Fibroblast of lung (primary cell): ENCODE measurements around the gene ADPRH.

Source experiments
- EZH2 ChIP-seq: IDR thresholded peaks from 2 replicates; pipeline ENCODE4 v1.5.1; 2012; ENCODE audit warnings: low read length, control low read depth, mild to moderate bottlenecking; ENCODE audit errors: missing control alignments
- TF ChIP-seq, protein P1 (sequence below), 2 donors: IDR thresholded peaks in 1 of 2; conservative IDR thresholded peaks in 1 of 2; 1 replicate in 1 of 2; 2 replicates in 1 of 2; pipeline ENCODE4 v1.5.1; 2011 to 2012; ENCODE audit warnings: low read length in 2 of 2, control low read depth in 1 of 2, inconsistent platforms in 1 of 2, low read depth in 1 of 2, mild to moderate bottlenecking in 1 of 2

DNA sequence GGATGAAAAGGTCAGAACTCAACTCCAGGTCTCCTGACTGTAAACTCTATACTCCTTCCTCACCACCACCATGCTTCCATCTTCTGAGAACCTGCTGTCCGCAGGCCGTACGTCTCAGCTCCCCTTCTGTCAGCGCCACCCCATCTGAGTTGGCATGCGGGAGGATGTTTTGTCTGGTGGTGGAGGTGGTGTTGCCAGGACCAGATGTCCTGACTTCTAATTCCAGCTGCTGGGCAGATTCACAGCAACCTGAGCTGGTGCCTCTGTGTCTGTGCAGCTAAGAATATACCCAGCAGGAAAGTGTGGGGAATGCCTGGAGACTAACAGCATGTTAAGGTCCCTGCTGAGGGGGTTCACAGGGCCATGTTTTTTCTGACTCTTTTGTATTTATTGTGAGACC lies 41.6 kb downstream of the ADPRH start:
- TF ChIP-seq, protein P1, sequence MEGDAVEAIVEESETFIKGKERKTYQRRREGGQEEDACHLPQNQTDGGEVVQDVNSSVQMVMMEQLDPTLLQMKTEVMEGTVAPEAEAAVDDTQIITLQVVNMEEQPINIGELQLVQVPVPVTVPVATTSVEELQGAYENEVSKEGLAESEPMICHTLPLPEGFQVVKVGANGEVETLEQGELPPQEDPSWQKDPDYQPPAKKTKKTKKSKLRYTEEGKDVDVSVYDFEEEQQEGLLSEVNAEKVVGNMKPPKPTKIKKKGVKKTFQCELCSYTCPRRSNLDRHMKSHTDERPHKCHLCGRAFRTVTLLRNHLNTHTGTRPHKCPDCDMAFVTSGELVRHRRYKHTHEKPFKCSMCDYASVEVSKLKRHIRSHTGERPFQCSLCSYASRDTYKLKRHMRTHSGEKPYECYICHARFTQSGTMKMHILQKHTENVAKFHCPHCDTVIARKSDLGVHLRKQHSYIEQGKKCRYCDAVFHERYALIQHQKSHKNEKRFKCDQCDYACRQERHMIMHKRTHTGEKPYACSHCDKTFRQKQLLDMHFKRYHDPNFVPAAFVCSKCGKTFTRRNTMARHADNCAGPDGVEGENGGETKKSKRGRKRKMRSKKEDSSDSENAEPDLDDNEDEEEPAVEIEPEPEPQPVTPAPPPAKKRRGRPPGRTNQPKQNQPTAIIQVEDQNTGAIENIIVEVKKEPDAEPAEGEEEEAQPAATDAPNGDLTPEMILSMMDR (conservative IDR thresholded peaks at IDR 0.05 in 1 of 2, IDR thresholded peaks at IDR 0.05 in 1 of 2; ENCODE audit: low read depth in 1 of 2, low read length in 2 of 2) = no peak
- no peak for TF ChIP-seq EZH2
